Neural cell (in vitro differentiated cells): ENCODE results near the gene ASIC1.

Source experiments
- EP300 ChIP-seq: fragments of 450-650 bp; conservative IDR thresholded peaks from 2 replicates; pipeline ENCODE4 v1.6.1; 2014; ENCODE audit warnings: antibody characterized with exemption, mild to moderate bottlenecking, moderate library complexity; ENCODE audit not compliant: poor library complexity, severe bottlenecking
- MXI1 ChIP-seq: fragments of 450-650 bp; conservative IDR thresholded peaks from 2 replicates; pipeline ENCODE4 v1.6.1; 2014; ENCODE audit warnings: antibody characterized with exemption, mild to moderate bottlenecking; ENCODE audit not compliant: poor library complexity, severe bottlenecking
- POLR2AphosphoS5 ChIP-seq: IDR thresholded peaks from 2 replicates; pipeline ENCODE4 v1.6.1; 2012
- SMC3 ChIP-seq: fragments of 450-650 bp; conservative IDR thresholded peaks from 2 replicates; pipeline ENCODE4 v1.6.1; 2014; ENCODE audit warnings: antibody characterized with exemption, mild to moderate bottlenecking, moderate library complexity; ENCODE audit not compliant: poor library complexity
- TAF1 ChIP-seq: IDR thresholded peaks from 2 replicates; pipeline ENCODE4 v1.6.1; 2012; ENCODE audit warnings: low read depth
- TF ChIP-seq, protein P1 (sequence below): IDR thresholded peaks from 2 replicates; pipeline ENCODE4 v1.6.1; 2012; ENCODE audit warnings: borderline replicate concordance
- TF ChIP-seq, protein P2 (sequence below): fragments of 450-650 bp; IDR thresholded peaks from 2 replicates; pipeline ENCODE4 v1.5.1; 2014; ENCODE audit warnings: antibody characterized with exemption, mild to moderate bottlenecking, moderate library complexity; ENCODE audit not compliant: poor library complexity, severe bottlenecking

DNA sequence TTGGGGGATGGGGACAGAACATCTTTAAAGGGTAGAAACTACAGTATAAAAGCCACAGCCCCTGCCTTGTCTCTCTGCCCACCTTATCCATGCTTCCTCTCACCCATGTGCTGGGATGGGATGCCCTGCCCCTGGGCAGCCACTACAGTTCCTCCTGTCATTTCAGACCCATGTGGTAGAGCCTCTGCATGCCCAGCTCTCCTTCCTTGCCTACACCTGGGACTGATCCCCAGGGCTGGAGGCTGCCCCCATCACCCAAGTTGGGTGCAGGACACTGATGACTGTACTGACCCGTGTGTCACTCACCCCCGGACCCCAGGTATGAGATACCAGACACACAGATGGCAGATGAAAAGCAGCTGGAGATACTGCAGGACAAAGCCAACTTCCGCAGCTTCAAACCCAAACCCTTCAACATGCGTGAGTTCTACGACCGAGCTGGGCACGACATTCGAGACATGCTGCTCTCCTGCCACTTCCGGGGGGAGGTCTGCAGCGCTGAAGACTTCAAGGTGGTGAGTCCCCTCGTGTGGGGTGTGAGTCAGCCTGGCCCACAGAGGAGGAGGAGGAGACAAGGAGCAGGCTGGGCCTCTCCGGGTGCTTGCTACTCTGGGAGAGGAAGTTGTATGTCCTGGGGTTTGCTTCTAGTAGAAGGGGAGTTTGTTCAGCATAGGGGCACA is 2.2 kb downstream of the ASIC1 start:
- TF ChIP-seq, protein P1, sequence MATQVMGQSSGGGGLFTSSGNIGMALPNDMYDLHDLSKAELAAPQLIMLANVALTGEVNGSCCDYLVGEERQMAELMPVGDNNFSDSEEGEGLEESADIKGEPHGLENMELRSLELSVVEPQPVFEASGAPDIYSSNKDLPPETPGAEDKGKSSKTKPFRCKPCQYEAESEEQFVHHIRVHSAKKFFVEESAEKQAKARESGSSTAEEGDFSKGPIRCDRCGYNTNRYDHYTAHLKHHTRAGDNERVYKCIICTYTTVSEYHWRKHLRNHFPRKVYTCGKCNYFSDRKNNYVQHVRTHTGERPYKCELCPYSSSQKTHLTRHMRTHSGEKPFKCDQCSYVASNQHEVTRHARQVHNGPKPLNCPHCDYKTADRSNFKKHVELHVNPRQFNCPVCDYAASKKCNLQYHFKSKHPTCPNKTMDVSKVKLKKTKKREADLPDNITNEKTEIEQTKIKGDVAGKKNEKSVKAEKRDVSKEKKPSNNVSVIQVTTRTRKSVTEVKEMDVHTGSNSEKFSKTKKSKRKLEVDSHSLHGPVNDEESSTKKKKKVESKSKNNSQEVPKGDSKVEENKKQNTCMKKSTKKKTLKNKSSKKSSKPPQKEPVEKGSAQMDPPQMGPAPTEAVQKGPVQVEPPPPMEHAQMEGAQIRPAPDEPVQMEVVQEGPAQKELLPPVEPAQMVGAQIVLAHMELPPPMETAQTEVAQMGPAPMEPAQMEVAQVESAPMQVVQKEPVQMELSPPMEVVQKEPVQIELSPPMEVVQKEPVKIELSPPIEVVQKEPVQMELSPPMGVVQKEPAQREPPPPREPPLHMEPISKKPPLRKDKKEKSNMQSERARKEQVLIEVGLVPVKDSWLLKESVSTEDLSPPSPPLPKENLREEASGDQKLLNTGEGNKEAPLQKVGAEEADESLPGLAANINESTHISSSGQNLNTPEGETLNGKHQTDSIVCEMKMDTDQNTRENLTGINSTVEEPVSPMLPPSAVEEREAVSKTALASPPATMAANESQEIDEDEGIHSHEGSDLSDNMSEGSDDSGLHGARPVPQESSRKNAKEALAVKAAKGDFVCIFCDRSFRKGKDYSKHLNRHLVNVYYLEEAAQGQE = no peak
- TF ChIP-seq, protein P2, sequence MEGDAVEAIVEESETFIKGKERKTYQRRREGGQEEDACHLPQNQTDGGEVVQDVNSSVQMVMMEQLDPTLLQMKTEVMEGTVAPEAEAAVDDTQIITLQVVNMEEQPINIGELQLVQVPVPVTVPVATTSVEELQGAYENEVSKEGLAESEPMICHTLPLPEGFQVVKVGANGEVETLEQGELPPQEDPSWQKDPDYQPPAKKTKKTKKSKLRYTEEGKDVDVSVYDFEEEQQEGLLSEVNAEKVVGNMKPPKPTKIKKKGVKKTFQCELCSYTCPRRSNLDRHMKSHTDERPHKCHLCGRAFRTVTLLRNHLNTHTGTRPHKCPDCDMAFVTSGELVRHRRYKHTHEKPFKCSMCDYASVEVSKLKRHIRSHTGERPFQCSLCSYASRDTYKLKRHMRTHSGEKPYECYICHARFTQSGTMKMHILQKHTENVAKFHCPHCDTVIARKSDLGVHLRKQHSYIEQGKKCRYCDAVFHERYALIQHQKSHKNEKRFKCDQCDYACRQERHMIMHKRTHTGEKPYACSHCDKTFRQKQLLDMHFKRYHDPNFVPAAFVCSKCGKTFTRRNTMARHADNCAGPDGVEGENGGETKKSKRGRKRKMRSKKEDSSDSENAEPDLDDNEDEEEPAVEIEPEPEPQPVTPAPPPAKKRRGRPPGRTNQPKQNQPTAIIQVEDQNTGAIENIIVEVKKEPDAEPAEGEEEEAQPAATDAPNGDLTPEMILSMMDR = no peak
- TF ChIP-seq POLR2AphosphoS5 (no peak), SMC3 (no peak), TAF1 (no peak), MXI1 (no peak), EP300 (no peak)
